GM12878 (cell line): ENCODE data around the gene TBC1D5. TPM values are rescaled to one million over a fixed set of nuclear protein-coding genes. Genes with fewer than 3 reads are reported as not detected.

Experiments
- FOXM1 ChIP-seq: IDR thresholded peaks from 2 replicates; pipeline ENCODE4 v1.6.1; 2012; ENCODE audit warnings: low read depth, mild to moderate bottlenecking, inconsistent platforms, low read length, moderate library complexity
- MEF2B ChIP-seq: fragments of 450-650 bp; IDR thresholded peaks from 2 replicates; pipeline ENCODE4 v1.6.1; 2018; ENCODE audit warnings: mild to moderate bottlenecking, moderate library complexity; ENCODE audit not compliant: partially characterized antibody, poor library complexity, severe bottlenecking
- polyA plus RNA-seq, 11 experiments: library from polyadenylated mRNA; depleted of rRNA in 4 of 11; unstranded in 6 of 11; stranded (reverse) in 5 of 11; fragments of >200 nt; fragmentation: Nextera tagmentation in 4 of 11; fragmentation: Illumina TruSeq in 1 of 11; extraction: Ambion mirVana in 4 of 11; extraction: Trizol in 1 of 11; gene quantifications; 1 replicate in 1 of 11; 2 replicates in 10 of 11; pipeline versions ENCODE4 v1.2.1 to v1.2.3, GENCODE V29; 2011 to 2016; ENCODE audit warnings: inconsistent platforms in 2 of 11, missing spikeins in 2 of 11, low read depth in 1 of 11
- total RNA-seq, 4 experiments: library from RNA; depleted of rRNA in 3 of 4; stranded (reverse); fragments of >200 nt in 3 of 4; fragmentation: Illumina TruSeq in 1 of 4; extraction: Trizol in 1 of 4; gene quantifications; 2 replicates each; pipeline versions ENCODE4 v1.2.1 to v1.2.3, GENCODE V29; 2013 to 2021
- TF ChIP-seq, protein P1 (sequence below): IDR thresholded peaks from 2 replicates; pipeline ENCODE4 v1.6.1; 2012; ENCODE audit warnings: mild to moderate bottlenecking, low read depth, low read length
- TF ChIP-seq, protein P2 (sequence below): fragments of 450-650 bp; conservative IDR thresholded peaks from 2 replicates; pipeline ENCODE4 v1.6.1; 2017; ENCODE audit warnings: mild to moderate bottlenecking, moderate library complexity
- TF ChIP-seq, protein P3 (sequence below): IDR thresholded peaks from 2 replicates; pipeline ENCODE4 v1.6.1; 2011; ENCODE audit warnings: borderline replicate concordance, low read depth, mild to moderate bottlenecking, moderate library complexity, low read length; ENCODE audit not compliant: insufficient read depth, poor library complexity, severe bottlenecking
- TF ChIP-seq, protein P4 (sequence below): fragments of 150-350 bp; IDR thresholded peaks from 2 replicates; pipeline ENCODE4 v1.6.1; 2014; ENCODE audit warnings: mild to moderate bottlenecking, low read depth, low read length
- TF ChIP-seq, protein P5 (sequence below): fragments of 450-650 bp; IDR thresholded peaks from 2 replicates; pipeline ENCODE4 v1.6.1; 2014; ENCODE audit warnings: mild to moderate bottlenecking
- TF ChIP-seq, protein P6 (sequence below): fragments of 450-650 bp; IDR thresholded peaks from 2 replicates; pipeline ENCODE4 v1.6.1; 2017; ENCODE audit warnings: mild to moderate bottlenecking, moderate library complexity
- TF ChIP-seq, protein P7 (sequence below): fragments of 450-650 bp; formaldehyde crosslinking; IDR thresholded peaks from 2 replicates; pipeline ENCODE4 v1.4.0; 2022; ENCODE audit warnings: mild to moderate bottlenecking, moderate library complexity

Gene TBC1D5
- total and polyA plus RNA-seq, 10 of the 15 experiments (the other 5 are each of a cell fraction or from before 2014, with no cell fraction given): 5.5 to 61.0 (median 43.8) TPM

DNA sequence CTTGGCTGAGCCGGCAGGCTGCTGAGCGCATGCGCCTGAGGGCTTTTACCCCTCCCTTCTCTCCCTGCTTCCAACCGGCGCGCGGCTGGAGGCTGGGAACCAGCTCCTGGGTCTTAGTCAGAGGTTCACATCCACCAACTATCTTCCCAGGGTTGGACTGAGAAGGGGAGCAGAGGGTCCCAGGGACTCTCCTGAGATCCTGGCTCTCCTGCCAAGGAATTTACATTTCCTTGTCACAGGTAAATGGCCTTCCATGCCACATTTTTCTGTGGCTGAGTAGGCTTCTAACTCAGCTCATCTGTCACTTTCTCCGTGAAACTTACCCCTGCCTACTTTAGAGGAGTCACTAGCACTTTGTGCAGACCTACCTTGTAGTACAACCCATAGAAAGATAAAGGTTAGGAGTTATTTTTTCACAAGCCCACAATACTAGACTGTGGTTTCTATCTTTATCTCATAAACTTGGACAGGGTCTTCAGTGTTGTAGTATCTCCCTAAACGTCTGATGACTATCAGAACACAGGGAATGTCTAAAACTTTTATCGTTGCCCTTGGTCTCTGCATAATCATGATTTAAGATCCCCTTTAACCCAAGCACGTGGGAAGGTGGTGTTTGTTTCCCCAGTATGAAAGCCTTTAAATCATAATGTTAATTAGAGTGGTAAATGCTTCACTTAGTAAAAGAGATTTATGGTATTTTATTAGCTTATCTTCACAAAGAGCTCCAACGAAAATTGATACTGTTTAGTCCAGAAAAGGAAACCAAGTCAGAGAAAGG, 638 bp upstream of the TBC1D5 start (continued):
- TF ChIP-seq, protein P1, sequence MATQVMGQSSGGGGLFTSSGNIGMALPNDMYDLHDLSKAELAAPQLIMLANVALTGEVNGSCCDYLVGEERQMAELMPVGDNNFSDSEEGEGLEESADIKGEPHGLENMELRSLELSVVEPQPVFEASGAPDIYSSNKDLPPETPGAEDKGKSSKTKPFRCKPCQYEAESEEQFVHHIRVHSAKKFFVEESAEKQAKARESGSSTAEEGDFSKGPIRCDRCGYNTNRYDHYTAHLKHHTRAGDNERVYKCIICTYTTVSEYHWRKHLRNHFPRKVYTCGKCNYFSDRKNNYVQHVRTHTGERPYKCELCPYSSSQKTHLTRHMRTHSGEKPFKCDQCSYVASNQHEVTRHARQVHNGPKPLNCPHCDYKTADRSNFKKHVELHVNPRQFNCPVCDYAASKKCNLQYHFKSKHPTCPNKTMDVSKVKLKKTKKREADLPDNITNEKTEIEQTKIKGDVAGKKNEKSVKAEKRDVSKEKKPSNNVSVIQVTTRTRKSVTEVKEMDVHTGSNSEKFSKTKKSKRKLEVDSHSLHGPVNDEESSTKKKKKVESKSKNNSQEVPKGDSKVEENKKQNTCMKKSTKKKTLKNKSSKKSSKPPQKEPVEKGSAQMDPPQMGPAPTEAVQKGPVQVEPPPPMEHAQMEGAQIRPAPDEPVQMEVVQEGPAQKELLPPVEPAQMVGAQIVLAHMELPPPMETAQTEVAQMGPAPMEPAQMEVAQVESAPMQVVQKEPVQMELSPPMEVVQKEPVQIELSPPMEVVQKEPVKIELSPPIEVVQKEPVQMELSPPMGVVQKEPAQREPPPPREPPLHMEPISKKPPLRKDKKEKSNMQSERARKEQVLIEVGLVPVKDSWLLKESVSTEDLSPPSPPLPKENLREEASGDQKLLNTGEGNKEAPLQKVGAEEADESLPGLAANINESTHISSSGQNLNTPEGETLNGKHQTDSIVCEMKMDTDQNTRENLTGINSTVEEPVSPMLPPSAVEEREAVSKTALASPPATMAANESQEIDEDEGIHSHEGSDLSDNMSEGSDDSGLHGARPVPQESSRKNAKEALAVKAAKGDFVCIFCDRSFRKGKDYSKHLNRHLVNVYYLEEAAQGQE: no peak
- TF ChIP-seq MEF2B (no peak), FOXM1 (no peak)
- TF ChIP-seq, protein P2, sequence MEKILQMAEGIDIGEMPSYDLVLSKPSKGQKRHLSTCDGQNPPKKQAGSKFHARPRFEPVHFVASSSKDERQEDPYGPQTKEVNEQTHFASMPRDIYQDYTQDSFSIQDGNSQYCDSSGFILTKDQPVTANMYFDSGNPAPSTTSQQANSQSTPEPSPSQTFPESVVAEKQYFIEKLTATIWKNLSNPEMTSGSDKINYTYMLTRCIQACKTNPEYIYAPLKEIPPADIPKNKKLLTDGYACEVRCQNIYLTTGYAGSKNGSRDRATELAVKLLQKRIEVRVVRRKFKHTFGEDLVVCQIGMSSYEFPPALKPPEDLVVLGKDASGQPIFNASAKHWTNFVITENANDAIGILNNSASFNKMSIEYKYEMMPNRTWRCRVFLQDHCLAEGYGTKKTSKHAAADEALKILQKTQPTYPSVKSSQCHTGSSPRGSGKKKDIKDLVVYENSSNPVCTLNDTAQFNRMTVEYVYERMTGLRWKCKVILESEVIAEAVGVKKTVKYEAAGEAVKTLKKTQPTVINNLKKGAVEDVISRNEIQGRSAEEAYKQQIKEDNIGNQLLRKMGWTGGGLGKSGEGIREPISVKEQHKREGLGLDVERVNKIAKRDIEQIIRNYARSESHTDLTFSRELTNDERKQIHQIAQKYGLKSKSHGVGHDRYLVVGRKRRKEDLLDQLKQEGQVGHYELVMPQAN: no peak; the same call in 1 of the 2 replicates
- TF ChIP-seq, protein P3, sequence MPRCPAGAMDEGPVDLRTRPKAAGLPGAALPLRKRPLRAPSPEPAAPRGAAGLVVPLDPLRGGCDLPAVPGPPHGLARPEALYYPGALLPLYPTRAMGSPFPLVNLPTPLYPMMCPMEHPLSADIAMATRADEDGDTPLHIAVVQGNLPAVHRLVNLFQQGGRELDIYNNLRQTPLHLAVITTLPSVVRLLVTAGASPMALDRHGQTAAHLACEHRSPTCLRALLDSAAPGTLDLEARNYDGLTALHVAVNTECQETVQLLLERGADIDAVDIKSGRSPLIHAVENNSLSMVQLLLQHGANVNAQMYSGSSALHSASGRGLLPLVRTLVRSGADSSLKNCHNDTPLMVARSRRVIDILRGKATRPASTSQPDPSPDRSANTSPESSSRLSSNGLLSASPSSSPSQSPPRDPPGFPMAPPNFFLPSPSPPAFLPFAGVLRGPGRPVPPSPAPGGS: no peak
- TF ChIP-seq, protein P4, sequence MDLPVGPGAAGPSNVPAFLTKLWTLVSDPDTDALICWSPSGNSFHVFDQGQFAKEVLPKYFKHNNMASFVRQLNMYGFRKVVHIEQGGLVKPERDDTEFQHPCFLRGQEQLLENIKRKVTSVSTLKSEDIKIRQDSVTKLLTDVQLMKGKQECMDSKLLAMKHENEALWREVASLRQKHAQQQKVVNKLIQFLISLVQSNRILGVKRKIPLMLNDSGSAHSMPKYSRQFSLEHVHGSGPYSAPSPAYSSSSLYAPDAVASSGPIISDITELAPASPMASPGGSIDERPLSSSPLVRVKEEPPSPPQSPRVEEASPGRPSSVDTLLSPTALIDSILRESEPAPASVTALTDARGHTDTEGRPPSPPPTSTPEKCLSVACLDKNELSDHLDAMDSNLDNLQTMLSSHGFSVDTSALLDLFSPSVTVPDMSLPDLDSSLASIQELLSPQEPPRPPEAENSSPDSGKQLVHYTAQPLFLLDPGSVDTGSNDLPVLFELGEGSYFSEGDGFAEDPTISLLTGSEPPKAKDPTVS: no peak
- TF ChIP-seq, protein P5, sequence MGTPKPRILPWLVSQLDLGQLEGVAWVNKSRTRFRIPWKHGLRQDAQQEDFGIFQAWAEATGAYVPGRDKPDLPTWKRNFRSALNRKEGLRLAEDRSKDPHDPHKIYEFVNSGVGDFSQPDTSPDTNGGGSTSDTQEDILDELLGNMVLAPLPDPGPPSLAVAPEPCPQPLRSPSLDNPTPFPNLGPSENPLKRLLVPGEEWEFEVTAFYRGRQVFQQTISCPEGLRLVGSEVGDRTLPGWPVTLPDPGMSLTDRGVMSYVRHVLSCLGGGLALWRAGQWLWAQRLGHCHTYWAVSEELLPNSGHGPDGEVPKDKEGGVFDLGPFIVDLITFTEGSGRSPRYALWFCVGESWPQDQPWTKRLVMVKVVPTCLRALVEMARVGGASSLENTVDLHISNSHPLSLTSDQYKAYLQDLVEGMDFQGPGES: no peak
- TF ChIP-seq, protein P6, sequence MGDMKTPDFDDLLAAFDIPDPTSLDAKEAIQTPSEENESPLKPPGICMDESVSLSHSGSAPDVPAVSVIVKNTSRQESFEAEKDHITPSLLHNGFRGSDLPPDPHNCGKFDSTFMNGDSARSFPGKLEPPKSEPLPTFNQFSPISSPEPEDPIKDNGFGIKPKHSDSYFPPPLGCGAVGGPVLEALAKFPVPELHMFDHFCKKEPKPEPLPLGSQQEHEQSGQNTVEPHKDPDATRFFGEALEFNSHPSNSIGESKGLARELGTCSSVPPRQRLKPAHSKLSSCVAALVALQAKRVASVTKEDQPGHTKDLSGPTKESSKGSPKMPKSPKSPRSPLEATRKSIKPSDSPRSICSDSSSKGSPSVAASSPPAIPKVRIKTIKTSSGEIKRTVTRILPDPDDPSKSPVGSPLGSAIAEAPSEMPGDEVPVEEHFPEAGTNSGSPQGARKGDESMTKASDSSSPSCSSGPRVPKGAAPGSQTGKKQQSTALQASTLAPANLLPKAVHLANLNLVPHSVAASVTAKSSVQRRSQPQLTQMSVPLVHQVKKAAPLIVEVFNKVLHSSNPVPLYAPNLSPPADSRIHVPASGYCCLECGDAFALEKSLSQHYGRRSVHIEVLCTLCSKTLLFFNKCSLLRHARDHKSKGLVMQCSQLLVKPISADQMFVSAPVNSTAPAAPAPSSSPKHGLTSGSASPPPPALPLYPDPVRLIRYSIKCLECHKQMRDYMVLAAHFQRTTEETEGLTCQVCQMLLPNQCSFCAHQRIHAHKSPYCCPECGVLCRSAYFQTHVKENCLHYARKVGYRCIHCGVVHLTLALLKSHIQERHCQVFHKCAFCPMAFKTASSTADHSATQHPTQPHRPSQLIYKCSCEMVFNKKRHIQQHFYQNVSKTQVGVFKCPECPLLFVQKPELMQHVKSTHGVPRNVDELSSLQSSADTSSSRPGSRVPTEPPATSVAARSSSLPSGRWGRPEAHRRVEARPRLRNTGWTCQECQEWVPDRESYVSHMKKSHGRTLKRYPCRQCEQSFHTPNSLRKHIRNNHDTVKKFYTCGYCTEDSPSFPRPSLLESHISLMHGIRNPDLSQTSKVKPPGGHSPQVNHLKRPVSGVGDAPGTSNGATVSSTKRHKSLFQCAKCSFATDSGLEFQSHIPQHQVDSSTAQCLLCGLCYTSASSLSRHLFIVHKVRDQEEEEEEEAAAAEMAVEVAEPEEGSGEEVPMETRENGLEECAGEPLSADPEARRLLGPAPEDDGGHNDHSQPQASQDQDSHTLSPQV: no peak
- TF ChIP-seq, protein P7, sequence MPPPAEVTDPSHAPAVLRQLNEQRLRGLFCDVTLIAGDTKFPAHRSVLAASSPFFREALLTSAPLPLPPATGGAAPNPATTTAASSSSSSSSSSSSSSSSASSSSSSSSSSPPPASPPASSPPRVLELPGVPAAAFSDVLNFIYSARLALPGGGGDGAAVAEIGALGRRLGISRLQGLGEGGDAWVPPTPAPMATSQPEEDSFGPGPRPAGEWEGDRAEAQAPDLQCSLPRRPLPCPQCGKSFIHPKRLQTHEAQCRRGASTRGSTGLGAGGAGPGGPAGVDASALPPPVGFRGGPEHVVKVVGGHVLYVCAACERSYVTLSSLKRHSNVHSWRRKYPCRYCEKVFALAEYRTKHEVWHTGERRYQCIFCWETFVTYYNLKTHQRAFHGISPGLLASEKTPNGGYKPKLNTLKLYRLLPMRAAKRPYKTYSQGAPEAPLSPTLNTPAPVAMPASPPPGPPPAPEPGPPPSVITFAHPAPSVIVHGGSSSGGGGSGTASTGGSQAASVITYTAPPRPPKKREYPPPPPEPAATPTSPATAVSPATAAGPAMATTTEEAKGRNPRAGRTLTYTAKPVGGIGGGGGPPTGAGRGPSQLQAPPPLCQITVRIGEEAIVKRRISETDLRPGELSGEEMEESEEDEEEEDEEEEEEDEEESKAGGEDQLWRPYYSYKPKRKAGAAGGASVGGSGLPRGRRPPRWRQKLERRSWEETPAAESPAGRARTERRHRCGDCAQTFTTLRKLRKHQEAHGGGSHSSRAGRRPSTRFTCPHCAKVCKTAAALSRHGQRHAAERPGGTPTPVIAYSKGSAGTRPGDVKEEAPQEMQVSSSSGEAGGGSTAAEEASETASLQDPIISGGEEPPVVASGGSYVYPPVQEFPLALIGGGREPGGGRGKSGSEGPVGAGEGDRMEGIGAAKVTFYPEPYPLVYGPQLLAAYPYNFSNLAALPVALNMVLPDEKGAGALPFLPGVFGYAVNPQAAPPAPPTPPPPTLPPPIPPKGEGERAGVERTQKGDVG: no peak
